HG02870 (cell line): ENCODE data around the gene METTL18.
"Not testable (repeated sequence)": the region's sequence is repeated elsewhere in the genome, so short reads cannot be mapped to it uniquely, and the experiment has no call there.

Source experiments
- ATAC-seq: cut with Tn5 transposase; IDR thresholded peaks from one replicate; pipeline ENCODE4 v1.9.1; 2021; ENCODE audit warnings: mild to moderate bottlenecking, moderate library complexity; ENCODE audit not compliant: unreplicated experiment

The METTL18 gene

GRCh38 chr1:169794530-169795416, at the start of gene METTL18:
TSS of gene METTL18 (minus strand) at chr1:169794907. CDS start at chr1:169793695, 1,212 bp downstream.
- ATAC-seq, result peak; percentile 92

- ATAC-seq, result no peak
These were observed 44.2 kb upstream of the METTL18 start for GRCh38 chr1:169838942-169839341.

GRCh38 chr1:169836198-169836597, 41.5 kb upstream of the METTL18 start:
- no peak for ATAC-seq

- no peak for ATAC-seq
These were observed 40.9 kb upstream of the METTL18 start for GRCh38 chr1:169835647-169836046.

- ATAC-seq, result no peak
These were observed 40.2 kb upstream of the METTL18 start for GRCh38 chr1:169834869-169835268.

- no peak for ATAC-seq
These were observed 38.6 kb upstream of the METTL18 start for GRCh38 chr1:169833179-169833901.

- no peak for ATAC-seq
These were observed 35.0 kb upstream of the METTL18 start for GRCh38 chr1:169829671-169830070.

- ATAC-seq, result no peak
These were observed 29.4 kb upstream of the METTL18 start for GRCh38 chr1:169824153-169824552.

GRCh38 chr1:169821500-169821899, 26.8 kb upstream of the METTL18 start:
- no peak for ATAC-seq

GRCh38 chr1:169816617-169817016, 21.9 kb upstream of the METTL18 start:
- no peak for ATAC-seq

- ATAC-seq, result no peak
These were observed 19.6 kb upstream of the METTL18 start for GRCh38 chr1:169814265-169814664.

- ATAC-seq, result no peak
These were observed 17.4 kb upstream of the METTL18 start for GRCh38 chr1:169812131-169812530.

GRCh38 chr1:169811418-169812035, 16.8 kb upstream of the METTL18 start:
- ATAC-seq, result not testable (repeated sequence)

GRCh38 chr1:169809370-169810095, 14.8 kb upstream of the METTL18 start:
- no peak for ATAC-seq

- ATAC-seq, result no peak
These were observed 10.2 kb upstream of the METTL18 start for GRCh38 chr1:169804941-169805340.

- no peak for ATAC-seq
These were observed 8.2 kb upstream of the METTL18 start for GRCh38 chr1:169802888-169803287.

- ATAC-seq, result no peak
These were observed 2.6 kb upstream of the METTL18 start for GRCh38 chr1:169797281-169797680.

GRCh38 chr1:169796274-169796810, 1.6 kb upstream of the METTL18 start:
- ATAC-seq, result no peak

GRCh38 chr1:169795687-169796086, 980 bp upstream of the METTL18 start:
- no peak for ATAC-seq

- no peak for ATAC-seq
These were observed 977 bp downstream of the METTL18 start for GRCh38 chr1:169793730-169794129.

- no peak for ATAC-seq
These were observed 6.3 kb downstream of the METTL18 start for GRCh38 chr1:169788402-169788801.
